Nucleus accumbens (tissue), 56 donors: ENCODE measurements around the gene CPSF4.

Experiments used
- DNase-seq, 56 donors: peaks; one replicate each; lab custom pipeline; 2025; lab: John Stamatoyannopoulos, UW

CPSF4 gene

DNA sequence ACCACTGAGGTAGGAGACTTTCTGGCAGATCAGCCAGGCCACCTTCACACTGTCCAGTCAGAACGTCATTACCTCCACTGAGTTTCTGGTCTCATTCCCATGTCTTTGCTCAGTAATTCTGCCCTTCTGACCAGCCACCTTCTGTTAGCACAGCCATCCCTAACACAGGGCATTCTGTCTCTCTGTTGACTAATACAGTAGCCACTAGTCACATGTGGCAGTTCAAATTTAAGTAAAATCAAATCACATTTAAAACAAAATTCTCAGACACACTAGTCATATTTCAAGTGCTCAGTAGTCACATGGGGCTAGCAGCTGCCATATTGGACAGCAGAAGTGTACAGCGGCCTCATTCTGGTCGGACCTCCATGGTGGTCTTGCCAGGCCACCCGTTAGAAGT lies 7.4 kb downstream of the CPSF4 start:
- DNase-seq: no peak

DNA sequence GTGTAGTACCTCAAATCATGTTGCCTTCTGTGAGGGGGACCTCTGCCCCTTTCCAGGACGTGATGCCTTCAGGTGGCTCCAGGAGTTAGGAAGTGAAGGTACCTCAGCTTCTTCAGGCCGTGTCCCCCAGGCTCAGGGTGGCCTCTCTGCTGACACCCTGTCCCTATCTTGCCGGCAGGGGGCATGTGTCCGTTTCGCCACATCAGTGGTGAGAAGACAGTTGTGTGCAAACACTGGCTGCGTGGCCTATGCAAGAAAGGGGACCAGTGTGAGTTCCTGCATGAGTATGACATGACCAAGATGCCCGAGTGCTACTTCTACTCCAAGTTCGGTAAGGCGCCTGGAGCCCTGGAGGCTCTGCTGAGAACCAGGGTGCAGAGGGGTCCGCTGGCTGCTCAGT lies 9.2 kb downstream of the CPSF4 start:
- no peak for DNase-seq

GRCh38 chr7:99448855-99449254 lies 10.1 kb downstream of the CPSF4 start:
- DNase-seq: no peak

- no peak for DNase-seq
Observed at GRCh38 chr7:99449326-99449725, 10.6 kb downstream of the CPSF4 start.

- DNase-seq: peak in 13 of 56 donors; percentile 2 to 37 (median 23)
Observed at GRCh38 chr7:99451936-99452335, 13.2 kb downstream of the CPSF4 start.

DNA sequence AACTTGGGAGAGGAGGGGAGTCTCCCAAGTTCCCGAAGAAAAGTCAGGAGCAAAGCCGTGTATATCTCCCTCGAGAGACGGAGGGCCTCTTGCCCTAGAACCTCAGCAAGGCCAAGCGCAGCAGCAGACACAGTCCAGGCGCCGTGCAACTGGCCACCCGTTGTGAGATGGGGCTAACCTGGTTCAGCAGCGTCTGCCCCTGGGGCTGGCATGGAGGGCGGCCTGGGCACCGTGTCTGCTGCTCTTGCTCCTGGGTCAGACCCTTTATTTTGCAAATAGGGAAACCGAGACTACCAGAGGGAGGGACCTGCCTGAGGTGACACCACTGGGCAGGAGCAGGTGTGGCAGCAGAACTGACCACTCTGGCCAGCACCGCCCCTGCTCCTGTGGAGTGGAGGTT lies 13.8 kb downstream of the CPSF4 start:
- DNase-seq: no peak

DNA sequence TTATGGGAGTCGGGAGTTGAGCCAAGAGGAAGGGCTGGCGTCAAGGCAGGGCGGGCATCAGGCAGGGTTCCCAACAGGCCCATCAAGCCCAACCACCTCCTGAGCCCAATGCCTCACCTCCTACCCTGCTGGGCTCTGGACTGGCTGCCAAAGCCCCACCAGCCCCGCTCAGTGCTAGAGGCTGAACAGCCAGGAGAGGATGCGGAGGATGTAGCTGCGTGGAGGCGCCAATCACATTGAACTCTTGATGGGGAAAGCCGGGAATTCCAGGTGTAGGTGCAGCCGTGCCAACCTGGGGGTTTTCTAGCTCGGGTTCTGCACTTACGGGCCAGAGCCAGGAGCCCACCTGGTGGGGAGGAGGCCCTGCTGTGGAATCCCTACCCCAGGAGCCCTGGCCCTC lies 14.4 kb downstream of the CPSF4 start:
- peak in 9 of 56 donors; percentile 4 to 34 (median 24) for DNase-seq

GRCh38 chr7:99455874-99456273 lies 17.1 kb downstream of the CPSF4 start:
- DNase-seq: no peak

GRCh38 chr7:99456288-99456687 lies 17.5 kb downstream of the CPSF4 start:
- peak in 6 of 56 donors; percentile 5 to 43 (median 16) for DNase-seq

DNA sequence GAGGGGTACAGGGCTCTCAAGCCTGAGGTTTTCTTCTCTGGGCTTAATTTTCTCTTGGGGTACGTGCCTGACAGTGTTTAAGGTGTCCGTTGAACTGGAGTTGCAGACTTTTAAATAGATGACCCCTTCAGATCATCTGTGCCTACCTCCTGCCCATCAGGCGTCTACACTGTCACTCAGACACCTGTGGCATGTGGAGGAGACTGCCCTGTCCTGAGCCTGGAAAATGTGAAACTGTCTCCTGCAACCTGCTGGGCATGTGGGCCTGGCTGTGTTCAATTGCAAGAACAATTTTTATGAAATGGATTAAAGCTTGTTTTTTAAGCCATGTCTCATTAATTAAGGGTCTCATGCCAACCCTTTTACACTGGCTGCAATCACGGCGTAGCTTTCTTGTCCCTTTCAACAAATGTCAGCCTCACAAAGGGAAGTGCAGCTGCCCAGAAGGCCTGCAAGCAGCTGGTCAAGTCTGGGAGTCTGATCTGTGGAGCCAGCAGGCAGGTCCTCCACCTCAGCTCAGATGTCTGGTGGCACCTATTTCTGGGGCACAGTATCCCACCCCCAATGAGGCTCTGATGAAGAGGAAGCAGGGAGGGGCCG lies 18.4 kb downstream of the CPSF4 start:
- no peak for DNase-seq

- no peak for DNase-seq
Observed at GRCh38 chr7:99457650-99458493, 19.1 kb downstream of the CPSF4 start.

- no peak for DNase-seq
Observed at GRCh38 chr7:99459087-99459486, 20.3 kb downstream of the CPSF4 start.

DNA sequence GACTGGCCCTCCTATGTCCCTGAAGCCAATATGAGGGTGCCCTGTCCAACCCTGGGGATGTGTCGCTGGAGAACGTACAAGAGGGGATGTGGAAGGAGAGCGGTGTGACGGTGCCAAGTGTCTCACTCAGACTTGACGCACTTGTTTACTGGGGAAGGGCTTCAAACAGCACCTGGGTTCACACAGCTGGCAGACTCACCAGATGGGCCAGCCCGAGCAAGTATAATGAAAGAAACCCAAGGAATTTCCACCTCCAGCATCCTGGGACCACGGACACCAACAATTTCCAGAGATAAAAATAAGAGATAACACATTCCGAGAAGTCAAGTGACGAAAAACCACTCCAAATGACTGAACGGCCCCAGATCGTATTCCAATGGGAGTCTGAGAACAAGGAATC lies 21.9 kb downstream of the CPSF4 start:
- DNase-seq: no peak

GRCh38 chr7:99461221-99461620 lies 22.5 kb downstream of the CPSF4 start:
- no peak for DNase-seq

DNA sequence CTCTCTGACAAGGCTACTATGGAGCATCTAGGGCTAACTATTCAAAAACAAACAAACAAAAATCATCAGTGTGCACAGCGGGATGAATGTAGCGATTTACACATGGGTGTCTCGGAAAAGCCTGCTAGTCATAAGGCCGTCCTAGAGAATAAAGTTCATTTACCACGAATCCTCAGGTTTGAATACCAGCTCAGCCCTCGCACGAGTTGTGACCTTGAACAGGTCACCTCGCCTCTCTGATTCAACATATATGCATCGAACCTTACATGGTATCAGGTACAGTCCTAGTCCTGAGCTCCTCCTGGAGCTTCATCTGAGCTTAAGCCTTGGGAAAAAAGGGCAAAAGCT lies 26.7 kb downstream of the CPSF4 start:
- no peak for DNase-seq

DNA sequence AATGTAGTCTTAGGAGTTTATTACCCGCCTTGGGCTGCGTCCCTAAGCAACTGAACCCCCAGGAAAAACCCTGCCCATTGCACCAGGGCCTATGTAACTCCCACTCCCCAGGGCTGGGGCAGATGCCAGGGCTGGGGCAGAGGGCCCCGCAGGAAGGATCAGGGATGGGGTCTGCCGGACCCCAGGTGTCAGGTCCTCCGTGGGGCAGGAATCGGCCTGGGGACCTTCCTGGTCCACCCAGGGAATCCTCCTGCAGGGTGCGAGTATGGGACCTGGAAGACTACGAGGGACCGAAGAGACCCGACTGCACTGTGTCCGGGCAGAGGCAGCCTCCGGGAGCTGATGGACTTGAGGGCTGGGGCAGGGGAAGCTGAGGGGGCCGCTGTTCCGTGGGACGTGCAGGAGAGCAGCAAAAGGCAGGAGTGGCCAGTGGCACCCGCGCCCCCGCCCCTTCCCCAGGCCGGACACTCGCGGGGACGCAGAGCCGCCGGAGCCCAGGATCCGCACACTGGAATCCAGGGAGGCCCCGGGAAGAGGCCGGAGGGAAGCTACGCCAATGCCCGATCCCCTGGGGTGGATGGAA lies 29.7 kb downstream of the CPSF4 start:
- no peak for DNase-seq

GRCh38 chr7:99469381-99470065 lies 30.8 kb downstream of the CPSF4 start:
- DNase-seq: no peak

- DNase-seq: peak; percentile 62 to 99 (median 95)
Observed at GRCh38 chr7:99472561-99473314, 34.0 kb downstream of the CPSF4 start, which contains the start of gene ZNF789. ZNF789 (plus strand) TSS chr7:99472890; CDS start chr7:99476457, 3,567 bp downstream.

DNA sequence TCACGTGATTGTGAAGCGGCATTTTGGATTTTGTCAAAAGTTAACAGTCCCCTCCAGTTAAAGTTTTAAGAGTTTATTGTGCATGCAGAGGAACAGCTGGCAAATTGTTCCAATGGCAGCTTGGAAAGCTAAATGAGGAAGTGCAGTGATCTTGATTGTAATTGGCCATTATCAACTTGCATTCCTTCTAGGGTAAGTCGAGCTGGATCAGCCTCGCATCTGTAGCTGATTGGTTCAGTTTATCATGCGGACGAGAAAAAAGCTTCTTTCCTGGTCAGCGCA lies 34.5 kb downstream of the CPSF4 start:
- DNase-seq: peak in 5 of 56 donors; percentile 29 to 47 (median 39)

DNA sequence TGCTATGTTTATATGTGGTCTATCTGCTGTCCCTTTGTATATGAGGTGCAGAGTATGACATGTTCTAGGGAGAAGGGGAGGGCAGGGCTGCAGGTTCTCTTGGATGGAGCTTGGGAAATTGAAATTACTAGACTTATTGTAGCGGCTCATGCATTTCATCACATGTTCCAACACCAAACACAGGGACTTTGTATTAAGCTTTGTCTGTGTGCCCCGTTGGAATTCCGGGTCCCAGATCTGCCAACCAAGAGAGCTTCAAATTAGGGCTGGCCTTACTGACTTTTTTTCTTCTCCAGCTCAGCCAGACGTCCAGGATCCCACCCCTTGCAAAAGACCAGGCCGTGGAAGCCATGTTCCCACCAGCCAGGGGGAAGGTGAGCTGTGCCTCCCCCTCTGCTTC lies 37.4 kb downstream of the CPSF4 start:
- no peak for DNase-seq
